Breast epithelium (tissue), 3 donors: ENCODE data around the gene FNDC3B.

Experiments
- POLR2A ChIP-seq: fragments of 450-650 bp; IDR thresholded peaks from one replicate; pipeline ENCODE4 v1.6.1; 2016; ENCODE audit warnings: antibody characterized with exemption, mild to moderate bottlenecking, moderate library complexity
- TF ChIP-seq, protein P1 (sequence below), 3 donors: fragments of 450-650 bp; IDR thresholded peaks; one replicate each; pipeline ENCODE4 v1.5.1; 2016 to 2017; ENCODE audit warnings: antibody characterized with exemption in 3 of 3, mild to moderate bottlenecking in 3 of 3, moderate library complexity in 3 of 3

DNA sequence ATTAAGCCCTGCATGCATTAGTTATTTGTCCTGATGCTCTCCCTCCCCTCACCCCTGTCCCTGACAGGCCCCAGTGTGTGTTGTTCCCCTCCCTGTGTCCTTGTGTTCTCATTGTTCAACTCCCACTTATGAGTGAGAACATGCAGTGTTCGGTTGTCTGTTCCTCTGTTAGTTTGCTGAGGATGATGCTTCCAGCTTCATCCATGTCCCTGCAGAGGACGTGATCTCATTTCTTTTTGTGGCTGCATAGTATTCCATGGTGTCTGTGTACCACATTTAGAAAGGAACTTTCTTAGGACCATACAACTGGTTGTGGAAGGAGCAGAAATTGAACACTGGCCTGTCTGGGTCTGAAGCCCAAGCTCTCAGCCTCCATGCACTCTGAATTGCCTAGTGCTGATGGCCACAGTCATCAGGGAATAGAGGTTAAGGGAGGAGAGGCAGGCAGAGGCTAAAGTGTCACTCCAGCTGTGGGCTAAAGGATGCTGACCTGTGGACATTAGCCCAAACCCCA lies 138.5 kb downstream of the FNDC3B start:
- TF ChIP-seq, protein P1, sequence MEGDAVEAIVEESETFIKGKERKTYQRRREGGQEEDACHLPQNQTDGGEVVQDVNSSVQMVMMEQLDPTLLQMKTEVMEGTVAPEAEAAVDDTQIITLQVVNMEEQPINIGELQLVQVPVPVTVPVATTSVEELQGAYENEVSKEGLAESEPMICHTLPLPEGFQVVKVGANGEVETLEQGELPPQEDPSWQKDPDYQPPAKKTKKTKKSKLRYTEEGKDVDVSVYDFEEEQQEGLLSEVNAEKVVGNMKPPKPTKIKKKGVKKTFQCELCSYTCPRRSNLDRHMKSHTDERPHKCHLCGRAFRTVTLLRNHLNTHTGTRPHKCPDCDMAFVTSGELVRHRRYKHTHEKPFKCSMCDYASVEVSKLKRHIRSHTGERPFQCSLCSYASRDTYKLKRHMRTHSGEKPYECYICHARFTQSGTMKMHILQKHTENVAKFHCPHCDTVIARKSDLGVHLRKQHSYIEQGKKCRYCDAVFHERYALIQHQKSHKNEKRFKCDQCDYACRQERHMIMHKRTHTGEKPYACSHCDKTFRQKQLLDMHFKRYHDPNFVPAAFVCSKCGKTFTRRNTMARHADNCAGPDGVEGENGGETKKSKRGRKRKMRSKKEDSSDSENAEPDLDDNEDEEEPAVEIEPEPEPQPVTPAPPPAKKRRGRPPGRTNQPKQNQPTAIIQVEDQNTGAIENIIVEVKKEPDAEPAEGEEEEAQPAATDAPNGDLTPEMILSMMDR (IDR thresholded peaks at IDR 0.05), result no peak
- no peak for TF ChIP-seq POLR2A
